GM12891 (cell line): ENCODE data around the gene EEFSEC.

Experiments
- PAX5 ChIP-seq: IDR thresholded peaks from 2 replicates; pipeline ENCODE4 v1.6.1; 2011; ENCODE audit warnings: low read length, moderate library complexity, mild to moderate bottlenecking; ENCODE audit not compliant: insufficient read depth, severe bottlenecking
- POLR2A ChIP-seq: IDR thresholded peaks from 2 replicates; pipeline ENCODE4 v1.6.1; 2011; ENCODE audit warnings: low read depth, low read length, control low read depth
- POLR2AphosphoS5 ChIP-seq: IDR thresholded peaks from 2 replicates; pipeline ENCODE4 v1.6.1; 2011; ENCODE audit warnings: low read depth, low read length, control low read depth
- POU2F2 ChIP-seq: IDR thresholded peaks from 2 replicates; pipeline ENCODE4 v1.6.1; 2011; ENCODE audit warnings: low read depth, mild to moderate bottlenecking, control low read depth, low read length, moderate library complexity
- SPI1 ChIP-seq: IDR thresholded peaks from 2 replicates; pipeline ENCODE4 v1.6.1; 2011; ENCODE audit warnings: low read depth, low read length, control low read depth
- TAF1 ChIP-seq: IDR thresholded peaks from 2 replicates; pipeline ENCODE4 v1.6.1; 2011; ENCODE audit warnings: low read depth, low read length, control low read depth

GRCh38 chr3:128364808-128365360 is 211.6 kb downstream of the EEFSEC start:
- TF ChIP-seq POLR2AphosphoS5 (no peak), POLR2A (no peak), TAF1 (no peak), PAX5 (no peak), SPI1 (no peak), POU2F2 (no peak)
